HG03354 (cell line): Measurements from ENCODE around the gene DKK2.

Source experiments
- ATAC-seq: cut with Tn5 transposase; IDR thresholded peaks from one replicate; pipeline ENCODE4 v1.9.1; 2021; ENCODE audit warnings: mild to moderate bottlenecking; ENCODE audit not compliant: unreplicated experiment, poor library complexity, severe bottlenecking

DKK2 gene

DNA sequence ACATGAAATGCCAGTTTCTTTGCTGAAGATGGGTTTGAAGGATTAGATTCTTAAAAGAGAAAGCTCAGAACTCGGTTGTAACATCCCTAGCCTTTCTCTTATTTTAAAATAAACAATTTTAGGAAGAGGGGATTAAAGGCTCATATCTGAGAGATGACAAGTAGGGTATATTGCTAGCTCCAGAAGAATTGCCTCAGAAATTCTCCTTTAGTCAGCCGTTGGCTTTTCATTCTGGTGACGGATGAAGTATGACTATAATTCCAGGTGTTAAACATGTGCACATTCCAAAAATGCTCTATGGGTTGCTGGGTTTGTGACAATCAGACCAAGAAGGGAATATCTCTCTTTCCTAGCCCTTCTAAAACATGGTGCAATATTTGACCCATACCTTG is 17.8 kb downstream of the DKK2 start:
- ATAC-seq: no peak

DNA sequence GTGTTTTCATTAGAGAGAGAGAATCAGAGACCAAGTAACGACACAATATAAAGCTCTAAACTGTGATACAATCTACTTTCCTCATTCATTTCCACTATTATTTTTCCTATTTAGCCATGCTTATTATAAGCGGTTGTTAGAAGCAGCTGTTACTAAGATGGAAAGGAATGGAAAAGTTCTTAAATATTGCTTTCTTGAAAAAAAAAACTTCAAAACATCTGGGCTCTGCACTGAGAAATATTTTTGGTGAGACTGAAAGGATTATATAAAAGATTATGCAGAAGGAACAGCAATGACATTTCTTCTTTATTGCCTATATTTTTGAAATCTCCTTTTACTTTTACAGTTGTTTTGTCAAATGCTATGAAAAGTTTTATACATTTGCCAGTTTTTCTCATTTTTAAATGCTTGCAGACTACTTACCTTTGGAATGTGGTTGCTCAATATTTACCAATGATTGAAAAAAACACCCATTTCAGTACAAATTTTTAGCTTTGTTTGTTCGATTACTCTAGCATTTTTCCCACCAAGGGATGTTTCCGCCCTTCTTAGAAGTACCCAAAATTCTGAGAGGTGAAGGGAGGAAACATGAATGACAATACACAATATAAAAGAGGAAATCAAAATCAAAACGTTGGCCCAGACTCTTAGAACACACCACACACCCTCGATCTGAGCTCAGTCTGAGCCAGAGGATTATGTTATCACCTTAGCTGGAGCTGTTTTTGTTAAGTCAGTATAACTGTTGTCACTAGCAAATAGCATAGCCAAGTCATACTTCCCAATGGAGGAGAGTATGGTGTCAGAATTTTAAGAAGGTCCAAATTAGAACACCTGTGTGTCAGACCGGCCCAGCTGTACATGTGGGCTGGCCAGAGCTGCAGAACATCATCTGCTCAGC is 18.4 kb downstream of the DKK2 start:
- ATAC-seq: no peak

DNA sequence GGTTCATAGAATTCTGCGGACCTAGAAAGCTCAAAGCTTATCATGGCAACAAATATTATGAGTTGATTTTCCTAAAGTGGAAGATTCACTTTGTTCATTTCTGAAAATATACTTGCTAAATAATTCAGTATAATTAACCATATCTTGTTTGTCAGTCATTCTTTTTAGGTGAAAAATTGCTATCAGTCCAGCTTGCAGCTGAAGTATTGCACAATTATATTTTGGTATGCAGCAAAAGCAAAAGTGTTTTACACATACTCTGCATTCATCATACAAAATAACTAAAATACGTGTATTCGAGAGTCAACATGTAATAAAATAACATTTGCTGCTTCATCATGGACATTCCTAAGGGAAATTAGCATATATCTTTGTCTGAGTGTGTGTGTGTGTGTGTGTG is 24.8 kb downstream of the DKK2 start:
- ATAC-seq: no peak

DNA sequence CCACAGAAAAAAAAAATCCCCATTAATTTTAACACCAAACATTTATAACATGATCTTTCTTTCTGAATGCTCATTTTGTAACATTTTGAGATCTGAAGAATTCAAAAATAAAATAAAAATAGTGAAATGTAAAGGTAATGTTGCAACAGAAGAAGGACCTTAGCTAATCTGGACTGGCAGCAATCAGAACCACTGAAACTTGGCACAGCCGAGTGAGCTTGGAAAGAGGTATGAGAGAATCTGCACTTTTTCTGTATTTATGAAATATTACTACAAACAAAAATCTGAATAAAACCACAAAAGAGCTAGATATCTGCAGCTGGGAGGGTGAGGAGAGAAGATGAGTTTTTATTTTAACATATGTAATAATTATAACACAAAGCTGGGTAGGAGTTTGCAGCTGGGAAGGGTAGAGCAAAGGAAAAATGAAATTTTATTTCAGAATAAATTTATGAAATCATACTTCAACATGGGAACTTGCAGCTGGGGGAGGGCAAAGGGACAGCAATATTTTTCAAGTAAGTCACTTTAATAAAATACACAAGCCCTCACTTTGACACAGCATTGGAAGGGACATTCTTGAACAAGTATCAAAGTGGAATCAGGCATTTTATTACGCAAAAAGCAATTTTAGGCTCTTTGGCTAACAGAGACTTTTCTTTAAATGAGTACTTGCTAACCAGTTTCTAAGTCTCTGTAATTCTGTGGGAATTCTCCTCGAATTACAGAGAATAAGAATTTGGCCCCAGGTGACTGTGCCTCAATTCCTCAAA is 26.7 kb downstream of the DKK2 start:
- no peak for ATAC-seq

DNA sequence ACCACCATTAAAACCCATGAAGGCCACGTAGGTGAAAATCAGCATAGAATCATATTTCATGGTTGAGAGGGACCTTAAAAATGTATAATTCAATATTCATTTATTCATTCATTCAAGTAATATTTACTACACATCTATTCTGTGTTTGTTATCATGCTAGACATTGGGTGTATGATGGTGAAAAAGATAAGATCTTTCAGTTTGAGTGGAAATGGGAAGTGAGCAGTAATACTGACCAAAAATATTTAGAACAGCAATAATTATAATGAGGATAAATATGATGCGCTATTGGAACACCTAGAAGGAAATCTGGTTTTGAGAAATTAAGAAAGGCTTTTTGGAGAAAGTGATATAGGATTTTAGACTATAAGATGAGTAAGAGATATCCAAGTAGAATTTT is 28.0 kb downstream of the DKK2 start:
- no peak for ATAC-seq

DNA sequence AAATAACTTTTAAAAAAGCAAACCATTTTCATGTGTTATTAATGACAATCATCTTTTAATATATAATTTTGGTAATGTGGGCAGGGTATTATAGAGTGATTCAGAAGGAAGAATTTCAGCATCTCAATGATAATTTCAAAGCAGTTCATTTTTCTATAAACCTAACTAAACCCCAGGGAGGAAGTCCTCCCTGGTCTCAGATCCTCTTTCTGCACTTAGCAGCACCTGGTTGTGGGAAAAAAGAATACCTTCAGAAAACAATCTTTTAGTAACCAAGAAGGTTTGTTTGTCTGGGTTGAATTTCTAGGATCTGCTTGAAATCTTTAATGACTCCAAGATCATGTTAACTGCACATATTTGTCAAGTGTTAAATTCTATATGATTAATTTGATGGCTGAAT is 29.9 kb downstream of the DKK2 start:
- peak; percentile 61 for ATAC-seq

DNA sequence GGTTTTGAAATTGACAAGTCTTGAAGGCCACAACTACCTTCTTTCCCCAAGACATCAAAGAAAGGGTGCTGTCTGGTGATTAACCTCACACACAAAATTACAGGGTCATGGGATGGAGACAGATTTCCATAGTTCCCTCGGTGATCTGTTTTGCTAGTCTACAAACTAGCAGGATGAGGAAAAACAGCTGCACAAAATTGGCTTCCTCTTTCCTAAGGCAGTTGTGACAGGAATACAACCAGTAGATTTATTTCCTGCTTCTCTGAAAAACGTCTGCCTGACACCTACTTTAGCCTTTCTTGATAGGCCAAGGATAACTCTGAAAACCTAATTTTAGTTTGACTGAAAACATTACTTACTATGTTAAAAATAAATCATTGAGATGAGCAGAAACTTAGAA is 39.6 kb downstream of the DKK2 start:
- no peak for ATAC-seq

DNA sequence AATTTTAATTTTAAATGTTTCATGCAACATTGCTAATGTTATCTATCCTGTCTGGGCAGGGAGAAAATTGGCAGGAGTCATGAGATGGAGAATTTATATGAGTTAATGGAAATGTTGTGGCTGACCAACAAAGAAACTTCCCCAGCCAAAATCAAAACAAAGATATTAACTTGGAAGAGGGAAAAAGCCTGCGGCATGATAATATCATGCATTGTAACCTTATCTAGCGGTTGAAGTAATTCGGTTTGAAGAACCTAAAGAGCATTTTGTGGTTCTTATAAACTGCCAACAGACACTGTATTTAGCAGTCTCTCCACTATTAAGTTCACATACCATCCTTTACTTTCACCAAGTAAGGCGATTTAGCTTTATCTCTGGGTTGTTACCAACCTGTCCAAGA is 42.3 kb downstream of the DKK2 start:
- ATAC-seq: no peak

DNA sequence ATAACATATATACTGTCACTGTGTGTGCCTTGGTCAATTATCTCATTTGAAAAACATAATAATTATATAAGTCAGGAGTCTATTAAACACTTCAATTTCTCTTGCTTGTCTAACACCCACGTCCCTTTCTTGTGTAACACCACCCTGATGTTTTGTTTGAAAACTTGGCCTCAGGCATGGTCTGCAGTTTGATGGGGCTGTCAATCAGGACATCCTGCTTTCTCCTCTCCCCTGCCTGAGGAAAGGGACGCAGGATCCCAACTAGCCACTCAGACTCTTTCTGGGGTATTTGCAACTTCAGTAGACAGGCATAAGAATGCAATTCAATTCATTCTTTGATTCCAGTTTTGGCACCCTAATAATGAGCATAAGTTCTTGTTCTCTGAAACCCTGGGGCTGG is 48.8 kb downstream of the DKK2 start:
- no peak for ATAC-seq

DNA sequence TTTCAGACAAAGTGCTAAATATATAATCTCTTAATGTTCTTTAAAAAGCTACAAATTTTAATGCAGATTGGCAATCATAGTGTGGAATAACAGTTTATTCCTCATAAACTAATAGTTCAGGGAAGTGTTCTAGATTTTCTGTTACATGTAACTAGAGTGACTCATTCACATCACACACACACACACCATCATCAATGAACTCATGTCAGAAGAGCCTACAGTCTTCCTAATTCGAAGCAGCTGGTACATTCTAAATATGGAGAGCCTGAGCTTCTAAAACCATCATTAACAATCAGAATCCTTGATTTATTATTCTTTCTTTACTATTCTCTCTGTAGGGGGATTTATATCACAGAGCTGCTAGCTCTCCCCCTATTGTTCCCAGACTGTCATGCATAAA is 49.6 kb downstream of the DKK2 start:
- no peak for ATAC-seq

DNA sequence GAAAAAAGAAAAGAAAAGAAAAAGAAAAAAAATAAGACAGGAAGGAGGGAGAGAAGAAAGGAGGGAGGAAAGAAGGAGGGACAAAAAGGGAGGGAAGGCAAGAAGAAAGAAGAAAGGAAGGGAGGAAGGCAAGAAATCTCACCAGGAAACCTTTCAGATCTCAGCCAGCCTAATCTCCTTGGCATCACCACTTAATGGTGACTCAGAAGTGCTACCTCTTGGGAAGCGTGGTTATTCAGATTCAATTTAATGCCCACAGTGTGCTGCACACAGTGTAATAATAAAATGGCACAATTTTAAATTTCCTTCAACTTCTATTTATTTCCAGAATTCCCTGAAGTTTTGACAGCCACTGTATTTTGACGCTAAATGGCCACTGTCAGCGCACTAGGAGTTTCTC is 50.3 kb downstream of the DKK2 start:
- no peak for ATAC-seq

DNA sequence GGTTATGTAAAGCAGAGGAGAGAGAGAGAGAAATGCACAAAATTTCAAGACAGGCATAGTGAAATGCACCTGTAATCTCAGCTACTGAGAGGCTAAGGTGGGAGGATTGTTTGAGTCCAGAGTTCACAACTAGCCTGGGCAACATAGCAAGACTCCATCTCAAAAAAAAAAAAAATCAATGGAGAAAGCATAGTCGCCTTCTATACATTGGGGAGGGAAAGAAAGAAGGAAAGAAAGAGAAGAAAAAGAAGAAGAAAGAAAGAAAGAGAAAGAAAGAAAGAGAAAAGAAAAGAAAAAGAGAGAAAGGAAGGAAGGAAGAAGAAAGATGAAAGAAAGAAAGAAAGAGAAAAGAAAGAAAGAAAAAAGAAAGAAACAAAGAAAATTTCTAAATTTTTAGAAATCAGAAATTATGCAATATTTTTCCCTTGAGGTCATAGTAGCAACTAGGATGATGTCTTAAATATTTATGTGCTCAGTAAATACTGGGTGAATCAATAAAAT is 53.4 kb downstream of the DKK2 start:
- no peak for ATAC-seq

DNA sequence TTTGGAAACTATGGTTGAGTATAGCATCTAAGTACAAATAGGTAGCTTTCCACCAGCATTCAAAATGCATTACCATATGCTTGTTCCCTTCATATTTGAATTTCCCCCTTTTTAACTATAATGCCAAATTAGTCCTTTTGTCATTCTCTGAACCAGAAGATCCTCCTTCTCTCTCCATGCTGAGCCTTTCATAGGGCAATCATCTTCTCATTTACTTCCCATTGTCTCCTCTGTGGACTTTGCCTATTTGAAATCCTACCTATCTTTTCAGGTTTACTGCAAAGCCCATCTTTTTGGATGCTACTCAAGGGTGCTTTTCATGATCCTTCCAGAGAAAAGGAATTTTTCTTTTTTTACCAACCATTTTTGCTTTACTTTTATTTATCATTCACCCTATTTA is 54.7 kb downstream of the DKK2 start:
- no peak for ATAC-seq

DNA sequence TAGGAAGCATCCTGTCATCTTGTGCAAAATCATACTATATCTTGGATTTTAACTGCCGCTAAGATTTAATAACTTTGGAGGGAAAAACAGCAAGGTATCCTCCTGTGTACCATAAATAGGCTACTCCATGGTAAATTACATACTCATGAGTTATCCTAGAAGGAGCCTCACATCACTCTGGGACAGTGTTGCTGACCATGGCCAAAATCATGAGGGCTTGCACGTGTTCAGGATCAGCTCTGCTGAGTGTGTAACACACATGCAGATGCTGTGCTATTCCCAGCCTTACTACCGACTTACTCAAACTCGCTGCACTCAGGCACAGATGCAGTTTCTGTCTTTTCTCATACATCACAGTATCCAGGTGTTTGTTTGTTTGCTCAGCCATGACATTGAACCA is 56.6 kb downstream of the DKK2 start:
- no peak for ATAC-seq

DNA sequence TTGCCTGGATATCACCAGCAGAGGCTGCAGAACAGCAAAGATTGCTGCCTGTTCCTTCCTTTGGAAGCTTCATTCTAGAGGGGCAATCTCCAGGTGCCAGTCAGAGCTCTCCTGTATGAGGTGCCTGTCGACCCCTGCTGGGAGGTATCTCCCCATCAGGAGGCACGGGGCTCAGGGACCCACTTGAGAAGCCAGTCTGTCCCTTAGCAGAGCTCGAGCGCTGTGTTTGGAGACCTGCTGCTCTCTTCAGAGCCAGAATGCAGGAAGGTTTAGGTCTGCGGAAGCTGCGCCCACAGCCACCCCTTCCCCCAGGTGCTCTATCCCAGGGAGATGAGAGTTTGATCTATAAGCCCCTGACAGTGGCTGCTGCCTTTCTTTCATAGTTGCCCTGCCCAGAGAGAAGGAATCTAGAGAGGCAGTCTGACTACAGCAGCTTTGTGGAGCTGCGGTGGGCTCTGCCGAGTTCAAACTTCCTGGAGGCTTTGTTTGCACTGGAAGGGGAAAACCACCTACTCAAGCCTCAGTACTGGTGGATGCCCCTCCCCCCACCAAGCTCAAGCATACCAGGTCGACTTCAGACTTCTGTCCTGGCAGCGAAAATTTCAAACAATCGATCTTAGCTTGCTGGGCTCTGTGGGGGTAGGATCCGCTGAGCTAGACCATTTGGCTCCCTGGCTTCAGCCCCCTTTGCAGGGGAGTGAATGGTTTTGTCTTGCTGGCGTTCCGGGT is 57.9 kb downstream of the DKK2 start:
- ATAC-seq: no peak

DNA sequence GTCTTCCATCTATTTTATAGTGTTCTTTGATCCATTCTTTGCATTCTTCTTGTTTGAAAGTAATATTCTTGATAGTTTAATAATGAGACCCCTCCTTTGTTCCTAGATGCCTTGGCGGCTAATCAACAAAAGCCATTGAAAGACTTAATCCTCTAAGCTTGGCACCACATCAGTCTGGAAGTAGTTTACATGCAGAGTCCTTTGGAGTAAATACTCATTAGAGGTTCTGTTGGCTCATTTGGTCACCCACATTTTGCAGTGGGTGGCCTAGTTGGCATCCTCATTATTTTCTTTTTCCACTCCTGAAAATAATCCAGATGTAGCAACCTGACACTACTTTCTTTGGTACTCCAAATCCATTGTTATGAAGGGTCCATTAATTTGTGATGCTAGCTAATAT is 64.5 kb downstream of the DKK2 start:
- no peak for ATAC-seq

DNA sequence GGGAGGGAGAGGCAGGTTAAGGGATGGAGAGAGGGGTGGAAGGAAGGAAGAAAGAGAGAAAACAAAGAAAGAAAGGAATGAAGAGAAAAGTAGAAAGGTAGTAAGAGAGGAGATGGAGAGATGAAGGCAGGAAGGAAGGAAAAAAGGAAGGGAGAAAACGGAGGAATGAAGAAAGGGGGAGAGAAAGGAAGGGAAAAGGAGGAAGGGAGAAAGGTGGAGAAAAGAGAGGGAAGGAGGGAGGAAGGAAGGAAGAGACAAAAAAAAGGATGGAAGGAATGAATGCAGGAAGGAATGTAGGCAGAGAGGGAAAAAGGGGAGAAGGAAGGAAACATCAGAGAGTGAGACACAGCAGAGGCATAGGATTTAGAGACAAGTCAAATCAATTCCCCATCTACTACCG is 68.2 kb downstream of the DKK2 start:
- no peak for ATAC-seq

DNA sequence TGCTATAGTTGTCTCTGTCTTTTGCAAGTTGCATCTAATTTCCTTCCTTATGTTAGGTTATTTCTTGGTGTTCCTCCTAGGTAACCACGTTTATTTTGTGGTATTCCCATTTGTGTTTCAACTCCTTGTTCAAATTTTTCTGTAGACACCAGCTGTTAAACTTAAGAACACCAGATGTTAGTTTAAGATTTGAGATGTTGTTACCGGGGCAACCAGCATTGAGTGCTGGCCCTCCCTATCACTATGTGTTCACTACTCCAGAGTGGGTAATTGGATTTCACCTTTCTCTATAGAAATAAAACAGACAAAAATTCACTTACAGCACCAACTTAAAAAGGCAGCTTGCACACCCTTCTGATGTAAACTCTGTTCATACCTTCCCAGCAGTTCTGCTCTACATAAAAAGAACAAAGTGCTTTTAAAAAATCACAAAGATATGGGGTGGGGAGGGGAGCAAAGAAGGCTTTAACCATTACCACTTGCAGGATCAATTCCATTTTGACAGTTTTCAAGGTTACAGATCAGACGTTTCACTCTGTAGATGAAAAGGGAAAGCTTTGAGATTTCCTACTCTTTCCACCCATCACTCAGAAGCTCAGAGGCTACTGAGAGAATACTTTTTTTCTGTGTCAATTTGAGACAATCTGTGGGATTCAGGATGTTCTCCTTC is 82.9 kb downstream of the DKK2 start:
- no peak for ATAC-seq

DNA sequence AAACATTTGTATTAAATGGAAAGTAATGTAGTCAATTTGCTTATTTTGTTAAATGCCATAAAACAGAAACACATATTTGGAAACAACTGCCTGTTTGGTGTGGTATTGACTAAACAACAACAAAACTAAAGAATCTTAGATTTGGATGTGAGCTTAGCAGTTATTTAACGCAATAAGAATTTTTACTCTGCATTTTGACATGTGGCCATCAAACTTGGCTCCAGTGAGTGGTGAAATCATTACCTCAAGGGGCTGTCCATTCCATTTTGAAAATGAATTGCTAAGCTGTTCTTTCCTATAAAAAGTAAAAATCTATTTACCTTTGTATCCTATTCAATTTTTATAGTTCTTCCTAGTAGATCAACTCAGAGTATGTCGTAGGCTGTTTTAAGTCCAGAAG is 84.2 kb downstream of the DKK2 start:
- ATAC-seq: no peak

DNA sequence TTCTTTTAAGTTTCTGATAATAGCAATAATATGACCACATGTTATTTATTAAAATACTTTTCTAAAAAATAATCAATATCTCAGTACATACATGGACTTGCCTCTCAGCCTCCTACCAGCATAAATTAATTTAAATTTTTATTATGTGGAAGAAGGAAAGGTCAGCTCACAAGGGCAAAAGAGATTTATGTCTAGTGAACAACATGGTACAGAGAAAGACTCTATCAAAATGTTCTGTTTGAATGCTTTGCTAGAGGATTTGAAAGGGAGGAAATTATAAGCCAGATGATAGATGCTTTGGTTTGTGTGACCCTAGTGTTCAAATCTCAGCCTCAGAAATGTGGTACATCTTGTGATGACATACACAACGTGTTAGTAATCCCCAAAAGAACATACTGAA is 94.3 kb downstream of the DKK2 start:
- no peak for ATAC-seq
